ENCODE measurements around the gene ACACA. TPM values are rescaled to one million over a fixed set of nuclear protein-coding genes. Genes with fewer than 3 reads are reported as not detected.

Gene ACACA
- total RNA-seq, 1 donor from 2014 or later, result 110 TPM

GRCh38 chr17:37342589-37342988 lies 64.0 kb downstream of the ACACA start:
- Histone ChIP-seq H3K9me3 (no peaks in the 10 kb centered on the region), H3K27ac (no peak overlapping the region), H3K4me3 (no peak overlapping the region), H3K4me1 (peaks cover 5% of the 10 kb centered on the region), H3K27me3 (no peaks in the 10 kb centered on the region), H3K36me3 (no peaks in the 10 kb centered on the region)
- intact Hi-C loops (cut with DNase I), result no loop called here
- no peak for TF ChIP-seq CTCF (IDR thresholded peaks at IDR 0.05)
- DNase-seq, result no peak
- ATAC-seq, result no peak

GRCh38 chr17:37340804-37341203 lies 65.8 kb downstream of the ACACA start:
- DNase-seq, result no peak
- Histone ChIP-seq H3K36me3 (peaks cover 4% of the 10 kb centered on the region), H3K4me3 (no peak overlapping the region), H3K4me1 (peaks cover 5% of the 10 kb centered on the region), H3K9me3 (no peaks in the 10 kb centered on the region), H3K27me3 (no peaks in the 10 kb centered on the region), H3K27ac (no peak overlapping the region)
- ATAC-seq, result no peak
- intact Hi-C loops (cut with DNase I), result no loop called here
- TF ChIP-seq CTCF (IDR thresholded peaks at IDR 0.05), result no peak

GRCh38 chr17:37339321-37339720 lies 67.3 kb downstream of the ACACA start:
- peaks cover 4% of the 10 kb centered on the region for H3K36me3 ChIP-seq
- DNase-seq (no peak), ATAC-seq (peak; percentile 43)
- no peak overlapping the region for H3K4me3 ChIP-seq
- no peak for TF ChIP-seq CTCF (IDR thresholded peaks at IDR 0.05)
- no peaks in the 10 kb centered on the region for H3K27me3 ChIP-seq
- no peaks in the 10 kb centered on the region for H3K9me3 ChIP-seq
- intact Hi-C loops (cut with DNase I), result no loop called here
- peaks cover 5% of the 10 kb centered on the region for H3K4me1 ChIP-seq
- no peak overlapping the region for H3K27ac ChIP-seq

- no peak for TF ChIP-seq CTCF (IDR thresholded peaks at IDR 0.05)
- intact Hi-C loops (cut with DNase I), result no loop called here
- ATAC-seq (no peak), DNase-seq (no peak)
- Histone ChIP-seq H3K4me3 (no peak overlapping the region), H3K27me3 (no peaks in the 10 kb centered on the region), H3K27ac (no peak overlapping the region), H3K36me3 (peaks cover 4% of the 10 kb centered on the region), H3K4me1 (peaks cover 5% of the 10 kb centered on the region), H3K9me3 (no peaks in the 10 kb centered on the region)
Measured at GRCh38 chr17:37338847-37339246, 67.8 kb downstream of the ACACA start.

- DNase-seq (no peak), ATAC-seq (peak; percentile 73)
- TF ChIP-seq CTCF (IDR thresholded peaks at IDR 0.05), result no peak
- H3K4me1 ChIP-seq, result no peaks in the 10 kb centered on the region
- H3K9me3 ChIP-seq, result no peaks in the 10 kb centered on the region
- H3K27me3 ChIP-seq, result no peaks in the 10 kb centered on the region
- peaks cover 21% of the 10 kb centered on the region for H3K36me3 ChIP-seq
- no peak overlapping the region for H3K4me3 ChIP-seq
- no peak overlapping the region for H3K27ac ChIP-seq
- intact Hi-C loops (cut with DNase I), result no loop called here
Measured at GRCh38 chr17:37327341-37328090, 79.1 kb downstream of the ACACA start.

Data from upper lobe of right lung (tissue), 1 donor.